Cardiac muscle cell (in vitro differentiated cells and primary cell): ENCODE data around the gene SNX9. TPM values are rescaled to one million over a fixed set of nuclear protein-coding genes. Genes with fewer than 3 reads are reported as not detected.
A peak's percentile ranks its signal among the peaks of the same experiment; 100 is the strongest.

ENCODE experiments used
- DNase-seq, 2 donors: peaks; one replicate each; pipeline versions ENCODE4 v3.0.0 to v3.0.0-alpha.2; 2010 to 2017; ENCODE audit warnings: low read depth in 1 of 2, low spot score in 1 of 2
- H3K27ac ChIP-seq: fragments of 200-600 bp; sonication (generic); 2 replicates; pipeline ENCODE4 v1.5.1; 2016
- H3K27me3 ChIP-seq: fragments of 200-600 bp; sonication (generic); 2 replicates; pipeline ENCODE4 v1.6.0; 2016; ENCODE audit warnings: control low read depth
- H3K36me3 ChIP-seq: fragments of 200-600 bp; sonication (generic); 2 replicates; pipeline ENCODE4 v1.5.1; 2016; ENCODE audit warnings: control low read depth
- H3K4me1 ChIP-seq: fragments of 200-600 bp; sonication (generic); 2 replicates; pipeline ENCODE4 v1.8.1; 2017; ENCODE audit warnings: low read depth, mild to moderate bottlenecking, mixed run types
- H3K4me3 ChIP-seq: fragments of 200-600 bp; sonication (generic); 2 replicates; pipeline ENCODE4 v1.5.1; 2016; ENCODE audit warnings: mild to moderate bottlenecking
- H3K9me3 ChIP-seq: fragments of 200-600 bp; sonication (generic); 2 replicates; pipeline ENCODE4 v1.5.1; 2017; ENCODE audit warnings: low read depth, mild to moderate bottlenecking, control low read depth
- CTCF ChIP-seq: IDR thresholded peaks from 2 replicates; pipeline ENCODE4 v1.5.1; 2012; ENCODE audit warnings: low read depth, mild to moderate bottlenecking, low read length
- polyA plus RNA-seq: library from polyadenylated mRNA; unstranded; fragments of >200 nt; fragmentation: Nextera tagmentation; extraction: Ambion mirVana; gene quantifications from 2 replicates; pipeline ENCODE4 v1.2.1, GENCODE V29; 2016
- total RNA-seq: library from RNA; depleted of rRNA; stranded (reverse); fragments of >200 nt; gene quantifications from 2 replicates; pipeline ENCODE4 v1.2.3, GENCODE V29; 2016

Gene SNX9
- total and polyA plus RNA-seq, 2 experiments from 2014 or later, result 23.9 to 27.0 TPM

GRCh38 chr6:157993076-157993475, 170.0 kb downstream of the SNX9 start:
- Histone ChIP-seq H3K27me3 (no peaks in the 10 kb centered on the region), H3K36me3 (no peaks in the 10 kb centered on the region), H3K4me1 (no peaks in the 10 kb centered on the region), H3K4me3 (no peak overlapping the region), H3K9me3 (no peaks in the 10 kb centered on the region), H3K27ac (no peak overlapping the region)
- peak in 1 of 2 donors; percentile 18 for DNase-seq
- TF ChIP-seq CTCF, result no peak

GRCh38 chr6:157994125-157994795, 171.2 kb downstream of the SNX9 start:
- Histone ChIP-seq H3K27ac (no peak overlapping the region), H3K4me3 (no peak overlapping the region), H3K4me1 (no peaks in the 10 kb centered on the region), H3K9me3 (no peaks in the 10 kb centered on the region), H3K27me3 (no peaks in the 10 kb centered on the region), H3K36me3 (no peaks in the 10 kb centered on the region)
- no peak for DNase-seq
- no peak for TF ChIP-seq CTCF

Other genes with a start within 250 kb of the SNX9 start
- gene SYNJ2, start 158.6 kb downstream of the SNX9 start, total RNA-seq, result 1.3 and 2.9 TPM in 2 replicates
- gene SYNJ2, start 158.6 kb downstream of the SNX9 start, polyA plus RNA-seq, result 2.1 and 2.8 TPM in 2 replicates